AG04450 (cell line): ENCODE data around the gene XPR1. TPM values are rescaled to one million over a fixed set of nuclear protein-coding genes. Genes with fewer than 3 reads are reported as not detected.

Experiments used
- CTCF ChIA-PET: fragments of 300-600, 350-600 bp; formaldehyde crosslinking; extraction: SDS; loops from one replicate; lab custom pipeline; 2022; ENCODE audit warnings: antibody characterized with exemption, inconsistent platforms; lab: Charles Lee
- POLR2A ChIA-PET: fragments of 350-600 bp; formaldehyde crosslinking; extraction: SDS; loops from one replicate; lab custom pipeline; 2021; ENCODE audit warnings: antibody characterized with exemption, inconsistent platforms; lab: Yijun Ruan, JAX
- DNase-seq: peaks from one replicate; pipeline ENCODE4 v3.0.0-alpha.2; 2011; ENCODE audit warnings: low read depth, low spot score
- H3K27ac ChIP-seq: one replicate; pipeline ENCODE4 v1.5.1; 2012; ENCODE audit warnings: low read depth, low read length, control low read depth
- H3K27me3 ChIP-seq: one replicate; pipeline ENCODE4 v1.6.0; 2012; ENCODE audit warnings: low read length; ENCODE audit not compliant: control insufficient read depth, insufficient read depth
- H3K4me3 ChIP-seq: 2 replicates; pipeline ENCODE4 v1.5.1; 2011; ENCODE audit warnings: mild to moderate bottlenecking, low read depth, low read length, control low read depth
- H3K9me3 ChIP-seq: 2 replicates; pipeline ENCODE4 v1.5.1; 2012; ENCODE audit warnings: low read length; ENCODE audit not compliant: control insufficient read depth, insufficient read depth
- polyA plus RNA-seq: library from polyadenylated mRNA; depleted of rRNA; stranded (reverse); fragments of >200 nt; gene quantifications from 2 replicates; pipeline ENCODE4 v1.2.3, GENCODE V29; 2011
- TF ChIP-seq, protein P1 (sequence below): IDR thresholded peaks from 2 replicates; pipeline ENCODE4 v1.5.1; 2011; ENCODE audit warnings: low read depth, low read length, control low read depth, inconsistent platforms

Gene XPR1
- polyA plus RNA-seq, 1 experiment = 63.2 TPM

DNA sequence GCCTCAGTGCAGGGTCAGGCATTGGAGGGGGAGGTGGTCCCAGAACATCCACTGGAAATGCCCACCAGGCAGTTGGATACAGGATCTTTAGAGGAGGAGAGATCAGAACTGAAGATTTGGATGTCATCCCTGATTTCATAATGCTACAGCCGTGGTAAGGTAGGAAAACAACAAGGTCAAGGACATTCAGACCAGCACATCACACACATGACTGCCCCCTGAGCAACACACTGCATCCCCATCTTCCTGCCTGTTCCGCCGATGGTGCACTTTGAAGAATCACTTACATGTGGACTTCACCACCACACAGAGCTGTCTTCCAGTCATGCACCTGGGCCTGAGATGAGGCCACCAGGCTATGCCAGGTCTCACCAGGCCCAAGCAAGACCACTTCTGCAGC is 297.6 kb downstream of the XPR1 start:
- ChIA-PET POLR2A (no interaction called here), CTCF (no interaction called here)
- DNase-seq = no peak
- no peak overlapping the region for H3K27ac ChIP-seq
- H3K9me3 ChIP-seq = no peaks in the 10 kb centered on the region
- H3K4me3 ChIP-seq = no peak overlapping the region
- no peaks in the 10 kb centered on the region for H3K27me3 ChIP-seq
- TF ChIP-seq, protein P1, sequence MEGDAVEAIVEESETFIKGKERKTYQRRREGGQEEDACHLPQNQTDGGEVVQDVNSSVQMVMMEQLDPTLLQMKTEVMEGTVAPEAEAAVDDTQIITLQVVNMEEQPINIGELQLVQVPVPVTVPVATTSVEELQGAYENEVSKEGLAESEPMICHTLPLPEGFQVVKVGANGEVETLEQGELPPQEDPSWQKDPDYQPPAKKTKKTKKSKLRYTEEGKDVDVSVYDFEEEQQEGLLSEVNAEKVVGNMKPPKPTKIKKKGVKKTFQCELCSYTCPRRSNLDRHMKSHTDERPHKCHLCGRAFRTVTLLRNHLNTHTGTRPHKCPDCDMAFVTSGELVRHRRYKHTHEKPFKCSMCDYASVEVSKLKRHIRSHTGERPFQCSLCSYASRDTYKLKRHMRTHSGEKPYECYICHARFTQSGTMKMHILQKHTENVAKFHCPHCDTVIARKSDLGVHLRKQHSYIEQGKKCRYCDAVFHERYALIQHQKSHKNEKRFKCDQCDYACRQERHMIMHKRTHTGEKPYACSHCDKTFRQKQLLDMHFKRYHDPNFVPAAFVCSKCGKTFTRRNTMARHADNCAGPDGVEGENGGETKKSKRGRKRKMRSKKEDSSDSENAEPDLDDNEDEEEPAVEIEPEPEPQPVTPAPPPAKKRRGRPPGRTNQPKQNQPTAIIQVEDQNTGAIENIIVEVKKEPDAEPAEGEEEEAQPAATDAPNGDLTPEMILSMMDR = no peak

DNA sequence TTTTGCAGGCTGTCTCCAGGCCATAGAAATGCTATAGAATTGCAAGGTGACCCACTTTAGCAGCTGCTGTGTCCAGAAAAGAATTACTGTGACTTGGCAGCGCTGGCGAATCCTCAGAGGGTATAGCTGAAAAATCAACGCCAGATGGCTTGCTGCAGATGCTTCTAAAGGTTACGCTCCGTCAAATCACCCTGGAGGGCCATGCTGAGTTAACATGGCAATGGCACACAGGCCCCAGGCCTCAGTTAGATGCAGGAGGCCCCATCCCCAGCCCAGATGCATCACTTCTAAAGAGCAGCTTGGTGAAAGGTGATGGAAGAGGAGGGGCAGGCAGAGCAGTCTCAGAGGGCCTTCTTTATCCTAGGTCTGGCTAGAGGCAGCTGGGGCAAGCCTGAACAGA is 298.9 kb downstream of the XPR1 start:
- no peak overlapping the region for H3K27ac ChIP-seq

DNA sequence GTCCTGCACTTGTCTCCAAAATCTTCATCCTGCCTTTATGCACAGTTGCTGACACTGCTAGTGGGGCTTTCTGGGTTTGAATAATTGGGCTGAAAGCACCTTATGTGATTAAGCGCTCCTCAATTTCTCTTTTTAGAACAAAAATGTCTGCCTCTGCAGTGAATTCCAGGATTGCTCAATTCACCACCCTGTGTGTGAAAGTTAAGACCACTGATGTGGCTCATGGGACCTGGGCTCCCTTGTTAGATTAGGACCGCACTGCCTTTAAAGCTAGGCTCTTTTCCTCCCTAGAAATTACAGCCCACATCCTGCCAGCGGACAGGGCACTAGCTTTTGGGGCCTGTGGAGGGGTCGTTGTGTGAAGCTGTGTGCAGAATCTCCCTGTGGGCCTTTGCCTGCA is 299.7 kb downstream of the XPR1 start:
- Histone ChIP-seq H3K9me3 (peaks cover 4% of the 10 kb centered on the region; the same call in 1 of the 2 replicates), H3K27ac (no peak overlapping the region), H3K4me3 (no peak overlapping the region), H3K27me3 (no peaks in the 10 kb centered on the region)
- CTCF ChIA-PET = no interaction called here
- POLR2A ChIA-PET = no interaction called here
- TF ChIP-seq, protein P1 = no peak
- no peak for DNase-seq

More for the DNA sequence above, 298.9 kb downstream of the XPR1 start:
- DNase-seq = no peak
- Histone ChIP-seq H3K9me3 (peaks cover 4% of the 10 kb centered on the region; the same call in 1 of the 2 replicates), H3K4me3 (no peak overlapping the region), H3K27me3 (no peaks in the 10 kb centered on the region)
- TF ChIP-seq, protein P1 = no peak
- POLR2A ChIA-PET = no interaction called here
- CTCF ChIA-PET = no interaction called here

DNA sequence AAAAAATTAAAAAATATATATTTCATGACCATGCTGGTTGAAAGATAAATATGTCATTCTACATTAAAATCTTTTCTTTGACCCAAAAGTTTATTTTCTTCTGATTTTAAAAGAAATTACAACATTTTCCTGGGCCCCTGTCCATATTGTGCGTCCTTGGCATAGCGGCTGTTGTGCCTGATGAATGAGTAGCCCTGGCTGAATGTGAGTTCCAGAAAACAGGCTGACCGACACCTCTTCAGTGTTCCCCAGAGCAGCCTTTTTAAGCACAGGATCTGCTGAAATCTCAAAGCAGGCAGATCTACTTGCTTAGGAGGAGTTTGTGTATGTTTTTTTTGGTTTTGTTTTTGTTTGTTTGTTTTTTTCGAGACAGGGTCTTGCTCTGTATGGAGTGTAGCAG is 300.6 kb downstream of the XPR1 start:
- Histone ChIP-seq H3K4me3 (no peak overlapping the region), H3K27ac (no peak overlapping the region), H3K9me3 (peaks cover 4% of the 10 kb centered on the region; the same call in 1 of the 2 replicates), H3K27me3 (no peaks in the 10 kb centered on the region)
- CTCF ChIA-PET = no interaction called here
- TF ChIP-seq, protein P1 = no peak
- no peak for DNase-seq
- POLR2A ChIA-PET = no interaction called here

DNA sequence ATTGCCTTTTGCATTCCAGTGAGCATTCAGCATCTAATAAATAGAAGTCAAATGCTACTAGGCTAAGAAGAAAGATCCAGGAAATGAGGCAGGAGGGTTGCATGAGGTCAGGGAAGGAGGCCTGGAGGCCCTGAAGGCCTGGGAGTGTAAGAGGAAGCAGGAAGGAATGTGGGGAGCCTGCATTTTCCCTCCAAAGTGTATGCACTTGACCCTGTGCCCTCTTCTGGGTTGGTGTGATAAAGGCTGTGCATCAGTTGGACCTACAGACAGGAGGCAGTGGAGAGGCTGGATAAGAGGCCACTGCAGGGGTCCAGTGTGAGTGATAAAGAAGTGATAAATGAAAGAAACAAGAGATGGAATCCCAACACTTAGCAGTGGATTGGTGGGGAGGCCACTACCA is 301.3 kb downstream of the XPR1 start:
- Histone ChIP-seq H3K27me3 (no peaks in the 10 kb centered on the region), H3K4me3 (no peak overlapping the region), H3K27ac (no peak overlapping the region), H3K9me3 (peaks cover 4% of the 10 kb centered on the region; the same call in 1 of the 2 replicates)
- ChIA-PET POLR2A (no interaction called here), CTCF (no interaction called here)
- TF ChIP-seq, protein P1 = no peak
- DNase-seq = no peak
